Colonic mucosa (tissue), 4 donors: Measurements from ENCODE around the gene AKT1. TPM values are rescaled to one million over a fixed set of nuclear protein-coding genes. Genes with fewer than 3 reads are reported as not detected.

ENCODE experiments used
- DNase-seq: peaks from one replicate; pipeline ENCODE4 v3.0.0-alpha.2; 2020
- H3K27ac ChIP-seq: fragments of 200-600 bp; one replicate; pipeline ENCODE4 v1.8.0; 2021
- H3K27me3 ChIP-seq: fragments of 200-600 bp; one replicate; pipeline ENCODE4 v1.8.0; 2021
- H3K36me3 ChIP-seq: fragments of 200-600 bp; one replicate; pipeline ENCODE4 v1.8.0; 2021
- H3K4me1 ChIP-seq: fragments of 200-600 bp; one replicate; pipeline ENCODE4 v1.8.0; 2021; ENCODE audit warnings: mild to moderate bottlenecking
- H3K4me3 ChIP-seq: fragments of 200-600 bp; one replicate; pipeline ENCODE4 v1.8.0; 2021
- H3K9ac ChIP-seq, 2 donors: one replicate each; pipeline ENCODE4 v1.7.0; 2013; ENCODE audit warnings: control low read depth in 2 of 2, low read depth in 2 of 2, low read length in 2 of 2
- H3K9me3 ChIP-seq: fragments of 200-600 bp; one replicate; pipeline ENCODE4 v1.8.0; 2021
- CTCF ChIP-seq: fragments of 200-600 bp; IDR thresholded peaks from one replicate; pipeline ENCODE4 v1.8.0; 2022; ENCODE audit warnings: antibody characterized with exemption, mild to moderate bottlenecking
- intact Hi-C: fragments of 100-400 bp; cut with DNase I; formaldehyde crosslinking; loops from one replicate; pipeline ENCODE4 v1.14.1; 2022
- total RNA-seq, 2 donors: library from RNA; stranded (reverse); fragmentation: NEBNext Ultra II Directional in 1 of 2; extraction: Animal tissue kit (Norgen Biotek cat#: 25700) in 1 of 2; gene quantifications; one replicate each; pipeline ENCODE4 v1.2.1, GENCODE V29; 2021
- donor health status: healthy.
- donor health status: DM: no; HTN: no; CAD: no.
- donor health status: DM: no; HTN: no; CAD: no.

Gene AKT1
- total RNA-seq, 2 donors from 2014 or later: 117 to 181 TPM

- Histone ChIP-seq H3K9ac (no peak overlapping the region), H3K9me3 (no peaks in the 10 kb centered on the region), H3K27me3 (no peaks in the 10 kb centered on the region), H3K36me3 (peaks cover 2% of the 10 kb centered on the region), H3K27ac (no peak overlapping the region), H3K4me3 (no peak overlapping the region), H3K4me1 (no peaks in the 10 kb centered on the region)
- no peak for DNase-seq
- TF ChIP-seq CTCF: no peak
- intact Hi-C loops: no loop called here
Observed at GRCh38 chr14:104784846-104785707, 10.5 kb downstream of the AKT1 start.

- intact Hi-C loops: no loop called here
- H3K4me3 ChIP-seq: no peak overlapping the region
- H3K27me3 ChIP-seq: no peaks in the 10 kb centered on the region
- H3K9me3 ChIP-seq: no peaks in the 10 kb centered on the region
- no peak overlapping the region for H3K9ac ChIP-seq
- H3K27ac ChIP-seq: no peak overlapping the region
- H3K36me3 ChIP-seq: no peaks in the 10 kb centered on the region
- no peak for TF ChIP-seq CTCF
- no peak for DNase-seq
- no peaks in the 10 kb centered on the region for H3K4me1 ChIP-seq
Observed at GRCh38 chr14:104784218-104784568, 11.4 kb downstream of the AKT1 start.

GRCh38 chr14:104783484-104784217 is 11.9 kb downstream of the AKT1 start:
- no peak for DNase-seq
- no peak overlapping the region for H3K4me3 ChIP-seq
- no peak overlapping the region for H3K27ac ChIP-seq
- H3K36me3 ChIP-seq: no peaks in the 10 kb centered on the region
- H3K27me3 ChIP-seq: no peaks in the 10 kb centered on the region
- no peak for TF ChIP-seq CTCF
- no peak overlapping the region for H3K9ac ChIP-seq
- intact Hi-C loops: no loop called here
- no peaks in the 10 kb centered on the region for H3K4me1 ChIP-seq
- no peaks in the 10 kb centered on the region for H3K9me3 ChIP-seq

GRCh38 chr14:104782808-104783139 is 12.8 kb downstream of the AKT1 start:
- TF ChIP-seq CTCF: no peak
- no peak overlapping the region for H3K9ac ChIP-seq
- H3K9me3 ChIP-seq: no peaks in the 10 kb centered on the region
- no peak overlapping the region for H3K4me3 ChIP-seq
- H3K36me3 ChIP-seq: no peaks in the 10 kb centered on the region
- no peaks in the 10 kb centered on the region for H3K4me1 ChIP-seq
- DNase-seq: no peak
- H3K27ac ChIP-seq: no peak overlapping the region
- intact Hi-C loops: no loop called here
- no peaks in the 10 kb centered on the region for H3K27me3 ChIP-seq

- no peaks in the 10 kb centered on the region for H3K36me3 ChIP-seq
- DNase-seq: no peak
- H3K27me3 ChIP-seq: no peaks in the 10 kb centered on the region
- no peaks in the 10 kb centered on the region for H3K9me3 ChIP-seq
- TF ChIP-seq CTCF: no peak
- intact Hi-C loops: no loop called here
- H3K4me3 ChIP-seq: no peak overlapping the region
- no peak overlapping the region for H3K27ac ChIP-seq
- H3K9ac ChIP-seq: no peak overlapping the region
- H3K4me1 ChIP-seq: no peaks in the 10 kb centered on the region
Observed at GRCh38 chr14:104782086-104782807, 13.3 kb downstream of the AKT1 start.
